Measurements from ENCODE around the gene AP1AR.
A peak's percentile ranks its signal among the peaks of the same experiment; 100 is the strongest.
"Not testable (repeated sequence)": the region's sequence is repeated elsewhere in the genome, so short reads cannot be mapped to it uniquely, and the experiment has no call there.

Gene AP1AR

DNA sequence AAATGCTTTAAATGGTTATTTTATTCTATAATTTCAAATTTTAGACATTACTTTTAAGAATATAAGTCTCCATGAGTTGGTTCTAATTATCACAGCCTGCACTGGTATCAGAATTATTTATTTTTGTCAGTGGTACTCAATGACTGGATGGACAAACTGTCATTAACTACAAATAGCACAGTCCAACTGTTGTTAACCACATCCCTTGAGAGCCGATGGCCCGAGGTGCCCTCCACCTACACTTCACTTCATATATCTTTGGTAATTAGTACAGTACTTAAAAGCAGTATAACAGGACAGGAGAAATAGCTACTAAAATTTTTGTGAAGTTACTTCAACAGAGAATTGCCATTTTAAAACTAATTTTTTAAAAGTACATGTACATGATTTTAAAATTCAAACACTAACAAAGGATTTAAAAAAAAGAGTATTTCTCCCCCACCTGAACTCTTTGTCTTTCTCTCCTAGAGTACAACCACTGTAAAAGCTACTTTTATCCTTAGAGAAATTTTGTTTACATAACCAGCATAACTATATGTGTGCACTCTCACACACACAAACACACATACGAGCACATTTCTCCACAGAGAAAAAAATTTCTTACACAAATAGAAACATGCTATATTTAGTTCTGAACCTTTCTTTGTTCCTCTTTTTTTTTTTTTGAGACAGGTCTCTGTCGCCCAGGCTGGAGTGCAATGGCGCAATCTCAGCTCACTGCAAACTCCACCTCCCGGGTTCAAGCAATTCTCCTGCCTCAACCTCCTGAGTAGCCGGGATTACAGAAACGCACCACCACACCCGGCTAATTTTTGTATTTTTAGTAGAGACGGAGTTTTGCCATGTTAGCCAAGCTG, 47.7 kb downstream of the AP1AR start:
- DNase-seq (ENCODE audit: low read depth), result no peak

DNA sequence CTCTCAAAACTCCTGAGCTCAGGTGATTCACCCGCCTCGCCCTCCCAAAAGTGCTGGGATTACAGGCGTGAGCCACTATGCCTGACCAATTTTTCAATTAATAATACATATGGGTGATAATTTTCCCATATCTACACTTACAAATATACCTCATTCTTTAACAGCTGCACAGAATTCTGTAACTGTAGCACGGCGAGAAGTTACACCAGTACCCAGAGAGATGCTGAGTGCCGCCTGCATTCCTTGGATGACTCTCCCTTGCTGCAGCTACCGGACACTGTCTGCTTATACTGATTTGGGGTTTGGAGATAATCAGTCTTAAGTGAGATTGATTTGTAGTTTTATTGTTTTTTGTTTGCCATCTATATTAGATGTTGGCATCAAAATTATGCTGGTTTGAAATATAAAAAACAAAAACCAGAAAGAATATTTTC, 48.3 kb downstream of the AP1AR start:
- no peak for DNase-seq (ENCODE audit: low read depth)

DNA sequence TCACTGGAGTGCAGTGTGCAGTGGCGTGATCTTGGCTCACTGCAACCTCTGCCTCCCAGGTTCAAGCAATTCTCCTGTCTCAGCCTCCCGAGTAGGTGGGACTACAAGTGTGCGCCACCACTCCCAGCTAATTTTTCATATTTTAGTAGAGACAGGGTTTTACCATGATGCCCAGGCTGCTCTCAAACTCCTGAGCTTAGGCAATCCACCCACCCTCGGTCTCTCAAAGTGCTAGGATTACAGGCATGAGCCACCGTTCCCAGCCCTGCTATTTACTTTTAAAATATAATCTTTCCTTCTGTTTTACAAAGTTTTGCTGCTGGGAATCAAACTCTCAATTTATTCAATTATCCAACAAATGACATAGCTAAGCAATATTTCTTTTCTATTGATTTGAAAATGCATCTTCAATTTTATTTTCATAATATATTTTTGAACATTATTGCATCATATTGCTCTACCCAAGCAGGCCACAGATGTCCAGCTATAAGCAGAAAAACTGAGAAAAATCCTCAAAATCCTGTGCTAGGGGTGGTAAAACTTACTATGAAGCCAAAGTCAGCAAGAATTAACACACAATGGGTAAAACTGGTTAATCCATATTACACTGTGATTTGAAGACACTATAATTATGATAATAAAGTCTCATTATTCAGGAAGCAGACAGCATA, 48.9 kb downstream of the AP1AR start:
- DNase-seq (ENCODE audit: low read depth), result no peak

DNA sequence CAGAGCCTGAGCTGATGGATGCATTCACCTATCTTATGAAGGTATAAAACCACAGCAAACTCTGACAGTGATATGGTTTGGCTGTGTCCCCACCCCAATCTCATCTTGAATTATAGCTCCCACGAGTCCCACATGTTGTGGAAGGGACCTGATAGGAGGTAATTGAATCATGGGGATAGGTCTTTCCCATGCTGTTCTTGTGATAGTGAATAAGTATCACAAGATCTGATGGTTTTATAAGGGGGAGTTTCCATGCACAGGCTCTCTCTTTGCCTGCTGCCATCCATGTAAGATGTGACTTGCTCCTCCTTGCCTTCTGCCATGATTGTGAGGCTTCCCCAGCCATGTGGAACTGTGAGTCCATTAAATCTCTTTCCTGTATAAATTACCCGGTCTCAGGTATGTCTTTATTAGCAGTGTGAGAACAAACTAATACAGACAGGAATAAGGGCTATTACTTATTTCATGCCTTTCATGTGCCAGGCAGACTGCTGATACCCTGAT, 50.4 kb downstream of the AP1AR start:
- DNase-seq (ENCODE audit: low read depth), result not testable (repeated sequence)

DNA sequence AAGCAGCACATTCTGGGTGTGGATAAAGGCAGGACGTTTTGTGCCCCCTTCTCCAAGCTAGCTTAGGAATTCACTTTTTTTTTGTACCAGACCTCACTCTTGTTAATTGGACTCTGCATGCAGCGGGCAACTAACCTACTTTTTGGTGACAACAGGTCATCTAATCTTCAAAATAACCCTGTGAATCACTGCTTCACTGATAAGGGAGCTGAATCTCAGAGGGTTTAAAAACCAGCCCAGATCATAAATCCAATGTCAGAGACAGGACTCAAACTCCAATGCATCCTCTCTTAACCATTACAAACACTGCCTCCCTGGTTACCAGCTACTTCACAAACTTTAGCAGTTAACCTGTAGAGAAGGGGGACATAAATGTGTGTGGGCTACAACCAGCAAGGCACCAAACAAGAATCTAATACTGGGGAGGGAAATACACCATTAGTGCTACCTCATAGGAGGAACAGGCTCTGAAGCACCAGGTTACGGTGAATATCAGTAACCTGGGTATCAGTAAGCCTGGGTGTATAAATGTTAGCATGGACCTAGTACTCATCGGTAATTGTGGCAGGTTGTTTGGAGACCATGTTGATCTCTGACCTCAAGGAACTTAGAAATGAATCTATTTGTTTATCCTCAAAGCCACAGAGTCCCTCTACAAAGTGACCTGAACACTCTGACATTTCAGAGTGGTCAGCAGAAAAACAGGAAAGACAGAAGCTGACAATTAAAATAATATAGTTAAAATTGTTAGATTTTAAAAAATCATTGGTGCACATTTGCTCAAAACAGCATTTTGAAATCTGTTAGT, 51.5 kb downstream of the AP1AR start:
- no peak for DNase-seq (ENCODE audit: low read depth)

DNA sequence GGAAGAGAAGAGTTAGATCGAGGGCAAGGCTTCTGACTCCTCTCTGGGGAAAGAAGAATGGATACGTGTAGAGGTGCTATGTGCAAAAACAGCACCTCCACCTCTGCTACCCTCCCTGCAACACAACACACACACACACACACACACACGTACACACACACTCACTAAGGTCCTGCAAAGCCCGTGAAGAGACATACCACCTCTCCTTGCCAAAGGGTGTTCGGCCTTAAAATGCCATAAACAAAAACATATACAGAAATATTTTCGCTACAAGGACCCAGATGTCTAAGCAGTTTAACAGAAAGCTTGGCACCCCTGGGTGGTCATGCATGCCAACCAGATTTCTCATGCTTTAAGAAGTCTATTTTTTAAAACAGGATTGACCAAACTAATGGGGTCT, 52.6 kb downstream of the AP1AR start:
- DNase-seq (ENCODE audit: low read depth), result no peak

DNA sequence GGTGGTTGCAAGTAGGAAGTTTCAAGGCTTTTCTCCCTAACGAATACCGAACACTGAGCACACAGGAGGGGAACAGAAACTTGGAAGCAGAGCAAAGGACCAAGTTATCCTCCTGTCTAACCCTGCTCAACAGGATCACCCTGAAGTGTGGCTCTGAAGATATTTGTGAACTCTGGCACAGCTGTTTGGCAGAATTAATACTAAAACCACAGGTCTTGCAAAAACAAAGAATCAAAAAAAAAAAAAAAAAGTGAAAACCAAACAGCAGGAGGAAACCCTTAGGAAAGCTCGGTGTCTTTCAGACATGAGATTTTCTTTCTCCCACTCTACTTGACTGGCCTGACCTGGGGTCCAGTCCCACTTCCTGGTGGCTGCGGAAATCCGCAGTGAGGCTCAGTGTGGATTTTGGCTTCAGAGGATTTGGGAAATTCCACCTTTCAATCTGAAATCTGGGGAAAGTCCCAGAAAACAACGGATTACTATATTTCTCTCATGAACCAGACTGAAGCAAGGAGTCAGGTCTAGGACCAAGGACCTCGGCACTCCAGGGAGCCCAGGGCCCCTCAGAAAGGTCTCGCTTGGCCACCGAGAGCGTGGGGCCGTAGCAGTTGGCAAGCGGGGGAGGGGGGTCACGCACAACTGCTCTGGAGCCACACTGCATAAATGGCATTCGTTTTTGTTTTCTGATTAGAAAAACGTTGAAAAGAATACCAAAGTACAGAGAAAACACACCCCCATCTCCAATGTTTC, 53.2 kb downstream of the AP1AR start:
- DNase-seq (ENCODE audit: low read depth), result no peak

DNA sequence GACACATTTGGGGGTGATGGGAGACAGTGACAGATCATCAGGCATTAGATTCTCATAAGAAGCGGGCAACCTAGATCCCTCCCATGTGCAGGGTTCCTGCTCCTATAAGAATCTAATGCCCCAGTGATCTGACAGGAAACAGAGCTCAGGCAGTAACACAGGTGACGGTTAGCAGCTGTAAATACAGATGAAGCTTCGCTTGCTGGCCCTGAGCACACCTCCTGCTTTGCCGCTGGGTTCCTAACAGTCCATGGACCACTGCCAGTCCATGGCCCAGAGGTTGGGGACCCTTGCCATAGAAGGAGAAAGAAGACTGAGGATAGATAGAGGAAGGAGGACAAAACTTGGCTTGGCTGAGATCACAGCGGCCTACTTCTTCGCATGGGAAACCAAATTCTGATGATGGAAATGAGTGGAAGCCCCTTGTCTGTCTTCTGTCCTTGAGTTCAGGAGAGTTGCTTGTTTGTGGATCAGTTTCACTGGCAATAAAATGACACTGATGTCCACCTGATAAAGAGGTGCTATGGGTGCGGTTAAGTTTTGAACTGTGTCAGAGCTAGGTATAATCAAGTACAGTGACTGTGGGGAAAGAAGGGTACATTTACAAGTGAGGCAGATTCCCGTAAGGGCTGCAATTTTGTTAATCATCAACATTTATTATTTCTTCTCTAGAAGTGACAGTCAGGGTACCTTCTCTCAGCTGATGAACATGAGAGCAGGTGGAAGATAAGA, 55.8 kb downstream of the AP1AR start:
- no peak for DNase-seq (ENCODE audit: low read depth)

DNA sequence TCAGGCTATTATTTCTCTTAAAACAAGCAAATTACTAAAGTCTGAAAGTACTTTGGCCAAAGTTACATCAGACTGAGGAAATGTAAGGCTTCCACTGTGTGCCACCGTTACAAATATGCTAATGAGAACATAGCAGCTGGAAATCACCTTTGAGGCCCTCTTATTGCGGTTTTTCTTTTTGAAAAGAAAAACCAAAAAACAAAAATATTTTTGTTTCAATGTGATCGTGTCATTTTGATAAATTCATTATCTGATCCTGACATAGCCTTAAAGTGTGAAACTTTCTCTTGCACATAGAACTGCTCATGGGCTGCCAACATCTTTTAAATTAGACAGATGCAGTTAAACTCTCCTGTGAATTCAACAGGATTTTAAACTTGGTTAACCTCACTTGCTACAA, 56.9 kb downstream of the AP1AR start:
- no peak for DNase-seq (ENCODE audit: low read depth)

DNA sequence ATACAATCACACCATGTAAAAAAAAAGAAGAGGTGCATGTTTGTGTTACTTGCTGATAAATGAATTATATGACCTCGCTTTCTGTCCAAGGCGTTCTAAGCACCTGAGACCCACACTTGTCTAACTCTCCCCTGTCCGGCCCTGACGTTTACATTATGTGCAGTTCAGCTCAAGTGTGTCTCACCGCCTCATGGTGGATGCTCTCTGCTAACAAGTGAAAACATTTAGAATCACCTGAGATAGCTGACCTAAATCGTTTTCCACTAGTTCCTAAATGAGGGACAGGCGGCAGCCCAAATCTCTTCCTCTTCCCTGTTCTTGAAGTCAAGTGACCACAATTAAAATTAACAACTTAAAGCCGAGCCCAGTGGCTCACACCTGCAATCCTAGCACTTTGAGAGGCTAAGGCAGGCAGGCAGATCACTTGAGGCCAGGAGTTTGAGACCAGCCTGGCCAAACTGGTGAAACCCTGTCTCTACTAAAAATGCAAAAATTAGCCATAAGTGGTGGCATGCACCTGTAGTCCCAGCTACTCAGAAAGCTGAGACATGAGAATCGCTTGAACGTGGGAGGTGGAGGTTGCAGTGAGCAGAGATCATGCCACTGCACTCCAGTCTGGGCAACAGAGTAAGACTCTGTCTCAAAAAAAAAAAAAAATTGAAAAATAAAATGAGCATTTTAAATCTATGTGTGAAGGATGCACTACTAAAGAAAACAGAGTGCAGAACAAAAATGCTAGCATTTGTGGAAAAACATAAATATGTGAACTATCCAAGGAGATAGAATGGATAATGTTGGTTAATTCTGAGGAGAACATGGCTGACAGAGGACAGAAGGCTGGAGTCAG, 58.0 kb downstream of the AP1AR start:
- no peak for DNase-seq (ENCODE audit: low read depth)

DNA sequence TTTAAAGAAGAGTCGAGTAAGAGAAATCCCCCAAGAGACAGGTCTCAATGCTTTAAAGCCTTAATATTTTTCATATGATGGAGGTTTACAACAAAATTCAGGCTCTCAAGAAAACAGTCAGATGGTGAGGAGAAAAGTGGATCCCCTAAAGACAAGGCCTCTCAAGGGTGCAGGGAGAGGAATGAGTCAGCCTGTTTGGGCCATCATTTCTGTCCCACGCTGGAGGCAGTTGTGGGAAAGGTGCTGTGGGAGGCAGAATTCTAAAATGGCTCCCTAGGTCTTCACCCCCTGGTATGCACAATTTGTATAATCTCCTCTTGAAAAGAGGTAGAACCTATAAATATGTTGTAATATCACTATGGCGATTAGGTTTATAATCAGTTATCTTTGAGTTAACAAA, 58.8 kb downstream of the AP1AR start:
- no peak for DNase-seq (ENCODE audit: low read depth)

DNA sequence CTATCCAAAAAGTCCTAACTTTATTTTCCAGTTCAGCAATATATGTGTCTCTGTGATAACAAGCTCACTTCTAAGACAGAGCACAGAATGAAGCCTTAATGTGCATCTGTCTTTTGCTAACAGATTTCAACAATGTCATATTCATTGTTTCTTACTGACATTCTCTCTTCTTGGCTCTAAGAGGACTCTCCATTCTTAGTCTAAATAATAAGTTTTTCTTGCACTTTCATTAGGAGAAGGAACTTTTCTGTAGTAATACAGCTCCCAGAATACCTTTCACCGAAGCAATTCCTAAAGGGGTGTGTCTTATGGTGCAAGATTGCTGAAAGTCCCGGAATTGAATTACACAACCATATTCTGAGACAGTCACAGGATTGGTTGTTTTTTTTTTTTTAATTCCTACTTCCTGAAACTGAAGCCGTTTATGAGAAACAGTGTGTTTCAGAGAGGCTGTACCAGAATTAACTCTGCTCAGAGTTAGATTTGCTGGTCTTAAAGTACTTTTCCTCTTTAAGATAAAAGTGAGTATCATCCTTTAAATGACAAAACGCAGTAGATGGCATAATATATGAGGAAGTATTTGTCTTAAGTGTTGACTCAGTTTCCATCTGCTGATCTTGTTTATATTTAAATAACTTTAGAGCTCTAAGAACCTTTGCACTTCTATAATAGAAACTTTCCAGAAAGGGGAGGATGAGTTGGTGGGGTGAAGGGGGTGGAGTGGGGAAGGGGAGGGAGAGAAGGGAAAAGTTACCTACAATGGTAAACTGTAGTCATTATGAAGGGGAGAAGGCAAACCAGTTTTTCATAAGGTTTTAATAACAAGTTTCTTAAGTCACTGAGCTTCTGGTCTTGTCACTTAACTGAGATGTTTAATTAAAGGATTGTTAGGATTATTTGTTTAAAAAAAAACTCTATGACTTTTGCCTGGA, 65.6 kb downstream of the AP1AR start, which contains the start of gene ALPK1:
ALPK1 (plus strand) TSS at position 421 of the 932 bp plus-strand sequence.
- DNase-seq (ENCODE audit: low read depth), result peak; percentile 79

DNA sequence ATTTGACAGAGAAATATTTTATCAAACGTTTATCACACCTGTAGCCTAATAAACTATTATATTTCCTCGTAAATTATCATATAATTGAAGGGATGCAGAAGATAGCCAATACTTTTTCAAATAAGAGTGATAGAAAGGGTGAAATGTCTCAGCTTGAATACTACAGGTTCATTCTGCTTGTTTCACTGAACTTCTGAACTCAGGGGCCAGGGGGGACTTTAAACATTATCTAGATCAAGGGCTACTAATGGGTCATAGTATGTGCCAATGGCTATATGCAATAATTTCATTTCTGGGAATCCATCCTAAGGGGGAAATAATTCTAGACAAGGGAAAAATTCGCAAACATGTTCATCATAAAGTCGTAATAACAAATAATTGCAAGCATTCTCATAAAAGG, 68.1 kb downstream of the AP1AR start:
- no peak for DNase-seq (ENCODE audit: low read depth)

DNA sequence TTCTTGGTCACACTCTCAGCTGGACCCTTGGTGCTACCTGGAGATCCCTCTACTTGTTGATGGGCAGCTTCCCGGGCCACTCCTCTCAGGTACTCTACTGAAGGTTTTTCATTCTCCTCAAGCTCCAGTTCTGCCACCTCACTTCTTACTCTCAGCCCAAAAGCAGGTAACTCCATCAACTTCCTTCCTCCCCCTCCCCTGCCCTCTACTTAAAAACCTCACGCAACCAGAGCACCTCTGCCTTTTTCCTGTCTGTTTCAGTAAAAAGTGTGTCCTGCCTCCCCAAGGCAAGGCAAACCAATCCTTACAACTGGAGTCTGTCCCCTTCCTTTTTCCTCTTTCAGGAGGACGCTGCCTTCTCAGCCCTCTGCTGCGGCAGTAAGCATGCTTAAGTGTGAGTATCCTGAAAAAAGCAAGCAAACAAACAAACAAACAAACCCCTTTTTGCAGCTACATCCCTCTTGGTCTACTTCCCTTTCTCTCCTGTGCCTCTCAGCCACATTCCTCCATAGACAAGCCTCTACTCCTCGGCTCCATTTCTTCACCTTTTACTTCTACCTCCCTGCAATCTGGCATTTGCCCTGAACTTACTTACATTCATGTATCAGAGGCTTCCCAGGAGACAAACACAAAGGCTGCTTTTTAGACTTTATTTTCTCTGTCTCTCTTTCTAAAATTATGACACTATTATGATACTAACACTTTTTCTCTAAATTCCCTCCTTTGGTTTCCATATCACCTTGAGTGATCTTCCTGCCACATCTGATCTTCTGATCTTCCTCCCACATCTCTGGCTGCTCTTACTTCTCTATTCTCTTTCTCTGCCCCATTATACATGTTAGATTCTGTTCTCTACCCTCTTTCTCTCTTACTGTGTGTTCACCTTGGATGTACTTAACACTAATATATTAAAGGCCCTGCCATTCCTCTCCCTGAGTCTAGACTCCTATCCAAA, 71.0 kb downstream of the AP1AR start:
- DNase-seq (ENCODE audit: low read depth), result no peak

DNA sequence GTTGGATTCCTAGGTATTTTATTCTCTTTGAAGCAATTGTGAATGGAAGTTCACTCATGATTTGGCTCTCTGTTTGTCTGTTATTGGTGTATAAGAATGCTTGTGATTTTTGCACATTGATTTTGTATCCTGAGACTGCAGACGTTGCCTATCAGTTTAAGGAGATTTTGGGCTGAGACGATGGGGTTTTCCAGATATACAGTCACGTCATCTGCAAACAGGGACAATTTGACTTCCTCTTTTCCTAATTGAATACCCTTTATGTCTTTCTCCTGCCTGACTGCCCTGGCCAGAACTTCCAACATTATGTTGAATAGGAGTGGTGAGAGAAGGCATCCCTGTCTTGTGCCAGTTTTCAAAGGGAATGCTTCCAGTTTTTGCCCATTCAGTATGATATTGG, 73.9 kb downstream of the AP1AR start:
- DNase-seq (ENCODE audit: low read depth), result not testable (repeated sequence)

DNA sequence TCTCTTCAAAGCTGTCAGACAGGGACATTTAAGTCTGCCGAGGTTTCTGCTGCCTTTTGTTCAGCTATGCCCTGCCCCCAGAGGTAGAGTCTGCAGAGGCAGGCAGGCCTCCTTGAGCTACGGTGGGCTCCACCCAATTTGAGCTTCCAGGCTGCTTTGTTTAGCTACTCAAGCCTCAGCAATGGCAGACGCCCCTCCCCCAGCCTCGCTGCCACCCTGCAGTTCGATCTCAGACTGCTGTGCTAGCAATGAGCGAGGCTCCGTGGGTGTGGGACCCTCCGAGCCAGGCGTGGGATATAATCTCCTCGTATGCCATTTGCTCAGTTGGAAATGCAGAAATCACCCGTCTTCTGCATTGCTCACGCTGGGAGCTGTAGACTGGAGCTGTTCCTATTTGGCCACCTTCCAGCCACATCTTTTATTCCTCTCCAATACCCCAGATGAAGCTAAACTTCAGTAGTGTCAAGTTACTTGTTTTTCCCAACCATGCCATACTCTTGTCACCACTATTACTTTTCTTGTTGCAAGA, 77.7 kb downstream of the AP1AR start:
- not testable (repeated sequence) for DNase-seq (ENCODE audit: low read depth)

DNA sequence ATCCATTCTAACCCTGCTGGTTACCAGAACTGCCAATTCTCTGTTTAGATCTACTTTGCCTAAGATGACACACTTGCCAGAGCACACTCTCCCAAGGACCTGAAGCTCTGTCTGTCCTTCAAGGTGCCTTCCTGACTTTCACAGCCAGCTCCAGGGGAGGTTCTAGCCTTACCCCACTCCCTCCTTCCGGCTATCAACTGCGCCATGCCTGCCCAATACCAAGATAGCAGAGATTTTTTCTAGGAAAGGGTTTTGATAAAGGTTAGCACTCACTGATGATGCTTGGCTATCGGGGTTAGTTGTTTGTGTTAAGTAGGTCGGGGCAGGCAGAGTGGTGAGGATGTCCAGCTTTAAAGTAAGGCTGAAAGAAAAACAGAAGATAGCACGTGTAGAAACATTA, 79.9 kb downstream of the AP1AR start:
- no peak for DNase-seq (ENCODE audit: low read depth)

All from HS-27A (cell line).